Hematopoietic multipotent progenitor cell treated with erythropoietin and hydrocortisone succinate and interleukin-3 and kit ligand, for 4 days (in vitro differentiated cells): Measurements from ENCODE around the gene CPVL.
A peak's percentile ranks its signal among the peaks of the same experiment; 100 is the strongest.

Experiments
- DNase-seq: peaks from one replicate; pipeline ENCODE4 v3.0.0-alpha.2; 2015

The CPVL gene

GRCh38 chr7:29154076-29154475, 7.7 kb upstream of the CPVL start:
- DNase-seq: no peak

DNA sequence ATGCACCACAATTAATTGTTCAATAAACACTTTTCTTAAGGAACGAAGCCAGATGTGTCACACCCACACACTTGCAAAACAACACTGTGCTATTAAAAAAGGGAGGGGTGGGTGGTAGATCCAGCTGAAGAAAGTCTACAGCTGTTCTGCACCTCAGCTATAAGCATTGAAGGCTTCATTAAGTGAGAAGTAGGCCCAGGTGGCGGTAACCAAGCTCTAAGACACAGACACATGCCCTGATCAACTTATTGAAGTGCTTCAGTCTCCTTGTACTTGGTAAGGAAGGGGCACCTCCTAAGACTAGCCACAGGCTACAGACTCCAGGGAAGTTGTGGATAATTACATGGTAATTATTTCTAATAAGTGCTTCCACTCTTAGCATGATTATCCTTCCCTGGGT, 4.5 kb upstream of the CPVL start:
- DNase-seq: no peak

GRCh38 chr7:29149036-29149435, 2.7 kb upstream of the CPVL start:
- no peak for DNase-seq

DNA sequence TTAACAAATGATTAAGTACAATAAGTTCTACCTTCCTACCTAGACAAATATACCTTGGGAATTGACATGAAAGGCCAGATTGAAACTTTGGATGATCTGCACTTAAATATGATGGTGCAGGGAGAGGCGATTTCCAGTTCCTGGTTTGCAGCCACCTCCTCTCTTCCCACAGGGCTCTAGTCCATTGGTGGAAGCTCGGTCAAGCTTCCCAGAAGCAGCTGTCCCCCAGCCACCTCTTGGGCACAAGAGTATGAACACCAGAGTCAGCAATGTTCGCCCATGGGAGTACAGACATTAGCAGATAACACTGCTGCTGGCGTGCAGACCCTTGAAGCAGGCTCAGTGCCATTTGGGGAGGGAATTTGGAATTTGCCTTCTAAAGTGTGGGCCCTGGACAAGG, 1.5 kb upstream of the CPVL start:
- no peak for DNase-seq

- peak; percentile 77 for DNase-seq
Measured at GRCh38 chr7:29146888-29147609, 712 bp upstream of the CPVL start.

GRCh38 chr7:29145553-29146056, 732 bp downstream of the CPVL start:
- no peak for DNase-seq

DNA sequence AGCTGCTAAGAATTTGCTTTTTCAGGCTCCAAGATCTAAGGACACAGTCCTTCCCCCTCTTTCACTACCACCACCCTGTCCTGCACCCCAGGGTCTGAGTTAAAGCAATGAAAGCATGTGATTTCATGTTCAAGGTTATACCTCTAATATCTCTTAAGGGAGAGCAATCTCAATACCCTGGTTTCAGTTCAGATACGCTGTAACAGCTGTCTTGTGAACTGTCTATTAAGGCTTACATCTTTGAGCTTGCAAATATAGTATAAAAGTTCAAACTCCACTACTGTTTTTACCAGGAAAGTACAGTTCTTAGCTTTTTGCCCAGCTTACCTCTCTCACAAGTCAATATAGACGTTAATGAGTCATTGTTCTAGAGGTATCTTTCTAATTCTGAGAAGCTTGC, 2.6 kb downstream of the CPVL start:
- DNase-seq: no peak

- peak; percentile 35 for DNase-seq
Measured at GRCh38 chr7:29142021-29142727, 4.2 kb downstream of the CPVL start.

GRCh38 chr7:29140873-29141468, 5.4 kb downstream of the CPVL start:
- peak; percentile 66 for DNase-seq

DNA sequence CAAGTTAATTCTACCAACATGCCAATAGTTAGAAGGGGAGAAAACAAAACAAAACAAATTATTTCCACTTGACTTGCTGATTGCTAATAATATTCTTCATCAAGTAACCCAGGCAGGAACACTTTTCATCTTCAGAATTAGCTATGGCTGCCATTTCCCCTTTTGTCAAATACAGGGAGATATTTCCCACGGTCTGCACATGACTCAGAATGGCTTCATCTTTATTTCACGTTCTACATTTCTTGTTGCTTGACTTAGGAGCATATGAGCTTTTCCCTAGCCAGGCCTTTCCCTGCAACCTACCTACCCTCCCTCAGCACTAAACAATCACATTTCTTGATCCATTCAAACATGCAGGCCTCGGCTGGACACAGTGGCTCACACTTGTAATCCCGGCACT, 6.5 kb downstream of the CPVL start:
- no peak for DNase-seq

DNA sequence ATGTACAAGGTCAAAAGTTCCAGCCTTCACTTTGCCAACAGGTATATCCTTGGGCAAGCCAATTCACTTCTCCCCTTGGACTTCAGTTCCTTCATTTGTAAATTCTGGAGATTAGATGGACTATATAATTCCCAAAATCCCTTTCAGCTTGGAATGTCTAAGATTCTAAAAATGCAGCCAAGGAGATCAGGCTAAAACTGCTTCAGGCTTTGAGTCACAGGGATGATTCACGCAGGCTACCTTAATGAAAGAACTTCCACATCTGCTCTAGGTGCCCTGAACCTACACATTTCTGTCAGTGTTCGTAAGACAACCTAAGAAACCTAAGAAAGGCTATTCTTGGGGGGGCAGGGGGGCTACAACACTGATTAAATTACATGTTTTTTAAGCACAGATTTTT, 7.1 kb downstream of the CPVL start:
- no peak for DNase-seq

DNA sequence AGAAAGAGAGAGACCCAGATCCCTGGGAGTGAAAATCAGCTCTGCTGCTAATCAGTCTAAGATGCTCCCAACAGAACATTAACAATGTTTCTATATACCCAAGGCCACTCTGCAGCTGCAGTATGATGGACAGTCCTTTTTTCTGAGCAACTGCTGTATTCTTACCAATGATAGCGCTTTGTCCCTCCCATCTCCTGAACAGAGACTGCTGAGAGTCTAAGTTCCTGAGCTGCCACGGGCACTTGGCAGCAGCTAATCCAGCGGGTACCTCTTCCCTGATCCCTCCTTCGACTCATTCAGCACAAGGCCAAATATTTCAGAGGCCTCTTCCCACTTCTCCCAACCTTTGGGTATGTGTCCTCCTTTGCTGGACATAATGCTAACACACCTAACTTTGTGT, 7.7 kb downstream of the CPVL start:
- DNase-seq: no peak

GRCh38 chr7:29135846-29136245, 10.5 kb downstream of the CPVL start:
- peak; percentile 55 for DNase-seq

DNA sequence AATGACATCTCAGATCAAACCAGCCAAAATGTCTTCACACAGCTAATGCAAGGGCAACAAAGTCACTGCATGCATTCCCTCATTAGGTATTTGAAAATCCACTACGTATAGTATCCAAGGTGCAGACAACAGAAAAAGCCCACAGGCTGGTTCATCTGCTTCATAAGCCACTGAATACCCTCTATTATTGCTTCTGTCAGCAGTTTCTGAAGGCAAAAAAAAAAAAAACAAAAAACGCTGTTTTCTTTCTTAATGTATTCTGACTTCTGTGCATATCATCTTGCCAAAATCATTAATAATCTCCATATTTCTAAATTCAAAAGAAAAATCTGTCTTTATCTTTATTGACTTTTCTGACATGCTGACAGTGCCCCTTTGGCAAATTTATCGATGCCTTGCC, 13.4 kb downstream of the CPVL start:
- DNase-seq: no peak

DNA sequence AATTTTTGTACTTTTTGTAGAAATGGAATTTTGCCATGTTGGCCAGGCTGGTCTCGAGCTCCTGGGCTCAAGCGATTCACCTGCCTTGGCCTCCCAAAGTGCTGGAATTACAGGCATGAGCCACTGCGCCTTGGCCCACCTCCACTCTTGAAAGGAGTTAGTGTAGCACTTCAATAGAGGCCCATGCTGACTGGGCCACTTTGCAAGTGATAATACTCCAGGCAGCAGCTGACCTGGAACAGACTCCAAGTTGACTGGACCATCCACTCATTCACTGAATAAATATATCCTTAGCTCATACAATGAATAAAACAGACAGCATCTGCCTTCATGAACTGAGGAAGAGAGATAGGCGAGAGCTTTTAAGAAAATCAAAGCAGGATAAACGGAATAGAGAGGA, 14.7 kb downstream of the CPVL start:
- no peak for DNase-seq

- no peak for DNase-seq
Measured at GRCh38 chr7:29130096-29130495, 16.2 kb downstream of the CPVL start.

DNA sequence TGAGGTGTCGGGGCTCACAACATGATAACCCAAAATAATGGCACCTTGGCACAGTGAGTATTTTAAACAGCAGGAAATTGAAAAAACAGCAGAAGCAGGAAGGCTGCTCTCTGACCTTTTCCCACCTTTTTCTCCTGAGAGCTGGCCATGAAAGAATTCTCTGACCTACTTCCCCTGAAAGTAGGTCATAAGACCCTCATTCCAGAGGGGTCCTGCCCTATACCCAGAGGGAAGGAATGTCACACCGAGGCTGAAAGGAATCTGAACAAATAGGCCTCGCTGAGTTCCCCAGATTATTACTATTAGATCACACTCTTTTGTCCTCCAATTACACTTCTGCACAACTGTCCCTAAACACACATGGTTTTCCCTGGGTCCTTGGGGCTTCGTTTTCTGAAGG, 18.8 kb downstream of the CPVL start:
- no peak for DNase-seq

GRCh38 chr7:29126804-29127203, 19.5 kb downstream of the CPVL start:
- no peak for DNase-seq

DNA sequence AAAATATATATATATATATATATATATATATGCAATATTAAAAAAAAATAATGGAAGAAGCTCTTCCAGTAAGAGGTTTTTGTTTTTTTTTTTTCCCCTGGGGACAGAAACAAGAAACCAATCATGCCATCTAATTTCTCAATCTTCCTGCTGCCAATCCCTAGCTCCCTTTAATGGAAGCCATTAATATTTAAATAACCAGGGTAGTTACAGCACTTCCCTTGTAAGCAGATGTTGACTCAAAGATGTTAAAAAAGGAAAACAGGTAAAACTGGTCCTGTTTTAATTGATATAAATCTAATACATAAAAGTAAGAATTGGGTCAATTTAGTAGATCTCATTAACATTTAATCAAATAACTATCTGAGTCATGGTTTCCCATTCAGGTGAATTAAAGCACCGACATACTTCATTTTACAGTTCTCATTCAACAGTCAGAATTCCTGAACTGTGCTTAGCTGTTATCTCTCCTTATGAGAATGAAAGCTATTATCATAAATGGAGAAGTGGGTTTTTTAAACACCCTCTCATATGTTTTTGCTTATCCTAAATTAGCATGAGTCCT, 22.6 kb downstream of the CPVL start:
- DNase-seq: no peak

GRCh38 chr7:29122759-29123158, 23.6 kb downstream of the CPVL start:
- no peak for DNase-seq

DNA sequence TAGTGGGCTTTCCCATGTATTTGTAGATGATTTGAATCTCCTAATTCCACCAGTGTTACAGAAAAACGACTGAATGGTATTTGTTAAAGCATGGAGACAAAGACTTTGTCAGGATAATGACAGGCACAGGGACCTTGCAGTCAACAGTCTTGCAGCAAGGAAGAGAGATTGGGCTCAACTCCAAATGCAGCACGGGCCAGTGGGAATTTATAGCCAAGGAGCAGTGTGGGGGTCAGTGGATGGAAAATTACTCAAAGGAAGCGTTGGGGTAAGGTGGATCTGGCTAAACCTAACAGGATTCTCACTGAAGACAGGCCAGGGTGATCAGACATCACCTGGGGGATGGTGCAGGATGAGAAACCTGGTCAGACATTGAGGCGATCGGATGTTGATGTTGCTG, 24.3 kb downstream of the CPVL start:
- no peak for DNase-seq

GRCh38 chr7:29120955-29121354, 25.4 kb downstream of the CPVL start:
- DNase-seq: no peak

DNA sequence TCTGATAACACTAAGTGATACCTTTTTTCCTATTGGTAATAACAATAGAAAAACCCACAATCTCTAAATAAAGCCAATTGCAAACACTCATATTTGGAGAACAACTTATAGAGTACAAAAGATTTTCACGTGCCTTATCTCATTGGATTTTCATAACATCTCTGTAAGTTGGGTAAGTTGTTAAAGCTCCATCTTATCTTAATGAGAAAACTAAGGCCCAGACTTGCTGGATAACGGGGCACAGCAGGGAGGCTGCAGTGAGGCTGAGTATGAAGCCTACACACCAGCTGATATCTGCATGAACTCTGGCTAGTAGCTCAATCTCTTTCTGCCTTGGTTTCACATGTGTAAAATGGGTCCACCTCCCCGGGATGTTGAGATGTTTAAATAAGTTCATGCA, 26.8 kb downstream of the CPVL start:
- DNase-seq: no peak
